Testis (tissue), 3 donors: ENCODE data around the gene SLC6A18. TPM values are rescaled to one million over a fixed set of nuclear protein-coding genes. Genes with fewer than 3 reads are reported as not detected.

Source experiments
- DNase-seq: peaks from one replicate; pipeline ENCODE4 v3.0.0-alpha.2; 2019
- H3K27ac ChIP-seq, 2 donors: fragments of 200-600 bp; sonication (generic); one replicate each; pipeline ENCODE4 v1.5.1; 2019
- H3K27me3 ChIP-seq: fragments of 200-600 bp; sonication (generic); one replicate; pipeline ENCODE4 v1.5.1; 2019
- H3K36me3 ChIP-seq: fragments of 200-600 bp; sonication (generic); one replicate; pipeline ENCODE4 v1.5.1; 2017; ENCODE audit warnings: low read depth; ENCODE audit errors: missing control alignments
- H3K4me1 ChIP-seq: fragments of 200-600 bp; sonication (generic); one replicate; pipeline ENCODE4 v1.5.1; 2019
- H3K4me3 ChIP-seq, 2 donors: fragments of 200-600 bp; sonication (generic); one replicate each; pipeline ENCODE4 v1.5.1; 2017 to 2019
- H3K9me3 ChIP-seq: fragments of 200-600 bp; sonication (generic); one replicate; pipeline ENCODE4 v1.5.1; 2017
- POLR2A ChIP-seq: fragments of 450-650 bp; IDR thresholded peaks from one replicate; pipeline ENCODE4 v1.6.1; 2017; ENCODE audit warnings: antibody characterized with exemption, mild to moderate bottlenecking, moderate library complexity
- WGBS, 2 donors: methylation state at CpG; one replicate each; pipeline ENCODE4 v1.1.5; 2018; 5-methylcytosine and 5-hydroxymethylcytosine counted together
- intact Hi-C: fragments of 100-400 bp; cut with DNase I; formaldehyde crosslinking; loops from one replicate; pipeline ENCODE4 v1.15.1; 2023; ENCODE audit warnings: low total_unique reads
- polyA plus RNA-seq: library from polyadenylated mRNA; stranded (reverse); fragments of 350-450 nt; fragmentation: Illumina TruSeq; extraction: RNeasy Lipid Tissue Mini Kit (QIAGEN cat#74804); gene quantifications from one replicate; pipeline ENCODE4 v1.2.3, GENCODE V29; 2014; ENCODE audit warnings: low read depth, low replicate concordance; ENCODE audit not compliant: insufficient read depth
- total RNA-seq, 2 donors: library from RNA; depleted of rRNA; stranded (reverse); fragments of >200 nt; gene quantifications; one replicate each; pipeline ENCODE4 v1.2.3, GENCODE V29; 2016
- TF ChIP-seq, protein P1 (sequence below), 3 experiments: fragments of 450-650 bp in 2 of 3; fragments of 200-600 bp in 1 of 3; sonication (generic) in 1 of 3; IDR thresholded peaks; one replicate each; pipeline ENCODE4 v1.5.1; 2016 to 2019; ENCODE audit warnings: antibody characterized with exemption in 3 of 3, mild to moderate bottlenecking in 2 of 3, moderate library complexity in 1 of 3

SLC6A18 gene
- total and polyA plus RNA-seq, 3 donors from 2014 or later = 0.24 TPM; not detected in 2

DNA sequence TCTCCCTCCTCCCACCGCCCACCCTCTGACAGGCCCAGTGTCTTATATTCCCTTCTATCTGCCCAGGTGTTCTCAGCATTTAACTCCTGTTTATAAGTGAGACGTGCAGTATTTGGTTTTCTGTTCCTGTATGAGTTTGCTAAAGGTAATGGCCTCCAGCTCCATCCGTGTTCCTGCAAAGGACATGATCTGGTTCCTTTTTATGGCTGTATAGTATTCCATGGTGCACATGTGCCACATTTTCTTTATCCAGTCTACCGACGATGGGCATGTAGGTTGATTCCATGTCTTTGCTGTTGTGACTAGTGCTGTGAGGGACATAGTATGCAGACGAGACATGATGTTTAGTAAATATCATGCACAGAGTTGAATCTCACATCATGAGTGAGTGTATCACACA lies 30.8 kb upstream of the SLC6A18 start:
- Histone ChIP-seq H3K4me3 (no peak overlapping the region), H3K36me3 (no peaks in the 10 kb centered on the region), H3K27me3 (no peaks in the 10 kb centered on the region), H3K4me1 (no peaks in the 10 kb centered on the region), H3K9me3 (no peaks in the 10 kb centered on the region), H3K27ac (no peak overlapping the region)
- TF ChIP-seq, protein P1, sequence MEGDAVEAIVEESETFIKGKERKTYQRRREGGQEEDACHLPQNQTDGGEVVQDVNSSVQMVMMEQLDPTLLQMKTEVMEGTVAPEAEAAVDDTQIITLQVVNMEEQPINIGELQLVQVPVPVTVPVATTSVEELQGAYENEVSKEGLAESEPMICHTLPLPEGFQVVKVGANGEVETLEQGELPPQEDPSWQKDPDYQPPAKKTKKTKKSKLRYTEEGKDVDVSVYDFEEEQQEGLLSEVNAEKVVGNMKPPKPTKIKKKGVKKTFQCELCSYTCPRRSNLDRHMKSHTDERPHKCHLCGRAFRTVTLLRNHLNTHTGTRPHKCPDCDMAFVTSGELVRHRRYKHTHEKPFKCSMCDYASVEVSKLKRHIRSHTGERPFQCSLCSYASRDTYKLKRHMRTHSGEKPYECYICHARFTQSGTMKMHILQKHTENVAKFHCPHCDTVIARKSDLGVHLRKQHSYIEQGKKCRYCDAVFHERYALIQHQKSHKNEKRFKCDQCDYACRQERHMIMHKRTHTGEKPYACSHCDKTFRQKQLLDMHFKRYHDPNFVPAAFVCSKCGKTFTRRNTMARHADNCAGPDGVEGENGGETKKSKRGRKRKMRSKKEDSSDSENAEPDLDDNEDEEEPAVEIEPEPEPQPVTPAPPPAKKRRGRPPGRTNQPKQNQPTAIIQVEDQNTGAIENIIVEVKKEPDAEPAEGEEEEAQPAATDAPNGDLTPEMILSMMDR (IDR thresholded peaks at IDR 0.05) = no peak
- no peak for TF ChIP-seq POLR2A
- DNase-seq = no peak
- intact Hi-C loops = no loop called here
- WGBS, 2 donors = 89 to 93% methylated on average over 6 of the region's 6 CpGs

DNA sequence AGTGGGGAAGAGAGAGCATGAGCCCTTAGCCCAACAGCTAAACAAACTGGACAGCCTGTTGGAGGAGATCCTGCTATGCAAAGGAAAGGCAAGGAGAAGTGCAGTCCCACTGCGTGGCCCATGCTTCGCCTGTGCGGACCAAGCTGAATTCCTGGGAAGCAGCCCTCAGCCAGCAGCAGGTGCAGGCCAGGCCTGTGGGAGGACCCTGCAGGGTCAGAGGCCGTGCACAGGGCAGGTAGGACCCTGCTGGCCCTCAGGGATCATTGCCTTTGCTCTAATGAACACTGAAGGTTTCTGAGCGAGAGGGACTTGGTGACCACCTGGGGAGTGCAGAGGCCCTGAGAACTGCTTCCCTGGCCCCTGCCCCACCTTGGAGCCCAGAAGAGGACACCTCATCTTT lies 29.7 kb upstream of the SLC6A18 start:
- H3K9me3 ChIP-seq = no peaks in the 10 kb centered on the region
- no peaks in the 10 kb centered on the region for H3K27me3 ChIP-seq
- no peak overlapping the region for H3K27ac ChIP-seq
- no peak for DNase-seq
- WGBS, 2 donors = 85 to 100% methylated on average over 1 to 5 of the region's 5 CpGs
- no peak overlapping the region for H3K4me3 ChIP-seq
- no peaks in the 10 kb centered on the region for H3K36me3 ChIP-seq
- intact Hi-C loops = no loop called here
- no peak for TF ChIP-seq POLR2A
- TF ChIP-seq, protein P1 (IDR thresholded peaks at IDR 0.05) = no peak
- H3K4me1 ChIP-seq = peaks cover 3% of the 10 kb centered on the region

DNA sequence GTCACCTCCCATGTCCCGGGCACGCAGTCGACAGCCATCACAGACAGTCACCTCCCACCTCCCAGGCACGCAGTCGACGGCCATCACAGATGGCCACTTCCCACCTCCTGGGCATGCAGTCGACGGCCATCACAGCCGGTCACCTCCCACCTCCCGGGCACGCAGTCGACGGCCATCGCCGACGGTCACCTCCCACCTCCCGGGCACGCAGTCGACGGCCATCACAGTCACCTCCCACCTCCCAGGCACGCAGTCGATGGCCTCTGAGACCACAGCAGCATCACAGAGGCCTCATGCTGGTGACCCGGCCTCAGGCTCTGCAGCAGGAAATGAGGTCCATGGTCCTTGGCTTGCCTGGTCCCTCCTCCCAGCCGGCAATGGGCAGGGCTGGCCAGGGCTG lies 29.3 kb upstream of the SLC6A18 start:
- H3K27me3 ChIP-seq = no peaks in the 10 kb centered on the region
- intact Hi-C loops = no loop called here
- TF ChIP-seq, protein P1 (IDR thresholded peaks at IDR 0.05) = no peak
- no peak for TF ChIP-seq POLR2A

DNA sequence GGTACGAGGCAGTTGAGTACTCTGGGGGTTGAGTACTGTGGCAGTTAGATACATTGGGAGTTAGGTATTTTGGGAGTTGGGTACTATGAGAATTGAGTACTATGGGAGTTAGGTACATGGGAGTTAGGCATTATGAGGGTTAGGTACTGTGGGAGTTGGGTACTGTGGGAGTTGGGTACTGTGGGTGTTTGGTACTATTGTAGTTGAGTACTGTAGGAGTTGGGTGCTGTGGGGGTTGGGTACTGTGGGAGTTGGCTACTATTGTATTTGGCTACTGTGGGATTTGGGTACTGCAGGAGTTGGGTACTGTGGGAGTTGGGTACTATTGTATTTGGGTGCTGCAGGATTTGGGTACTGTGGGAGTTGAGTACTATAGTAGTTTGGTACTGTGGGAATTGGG lies 28.6 kb upstream of the SLC6A18 start:
- Histone ChIP-seq H3K36me3 (no peaks in the 10 kb centered on the region), H3K27me3 (no peaks in the 10 kb centered on the region), H3K4me3 (no peak overlapping the region), H3K9me3 (no peaks in the 10 kb centered on the region), H3K4me1 (peaks cover 3% of the 10 kb centered on the region), H3K27ac (no peak overlapping the region)
- no peak for DNase-seq
- 85 to 86% methylated on average over 1 of the region's 1 CpG for WGBS, 2 donors
- intact Hi-C loops = no loop called here
- TF ChIP-seq, protein P1 (IDR thresholded peaks at IDR 0.05) = no peak
- no peak for TF ChIP-seq POLR2A

More for the DNA sequence above, 29.3 kb upstream of the SLC6A18 start:
- Histone ChIP-seq H3K27ac (no peak overlapping the region), H3K4me1 (peaks cover 3% of the 10 kb centered on the region), H3K9me3 (no peaks in the 10 kb centered on the region), H3K36me3 (no peaks in the 10 kb centered on the region), H3K4me3 (no peak overlapping the region)
- no peak for DNase-seq
- 82 to 88% methylated on average over 23 to 24 of the region's 24 CpGs for WGBS, 2 donors

DNA sequence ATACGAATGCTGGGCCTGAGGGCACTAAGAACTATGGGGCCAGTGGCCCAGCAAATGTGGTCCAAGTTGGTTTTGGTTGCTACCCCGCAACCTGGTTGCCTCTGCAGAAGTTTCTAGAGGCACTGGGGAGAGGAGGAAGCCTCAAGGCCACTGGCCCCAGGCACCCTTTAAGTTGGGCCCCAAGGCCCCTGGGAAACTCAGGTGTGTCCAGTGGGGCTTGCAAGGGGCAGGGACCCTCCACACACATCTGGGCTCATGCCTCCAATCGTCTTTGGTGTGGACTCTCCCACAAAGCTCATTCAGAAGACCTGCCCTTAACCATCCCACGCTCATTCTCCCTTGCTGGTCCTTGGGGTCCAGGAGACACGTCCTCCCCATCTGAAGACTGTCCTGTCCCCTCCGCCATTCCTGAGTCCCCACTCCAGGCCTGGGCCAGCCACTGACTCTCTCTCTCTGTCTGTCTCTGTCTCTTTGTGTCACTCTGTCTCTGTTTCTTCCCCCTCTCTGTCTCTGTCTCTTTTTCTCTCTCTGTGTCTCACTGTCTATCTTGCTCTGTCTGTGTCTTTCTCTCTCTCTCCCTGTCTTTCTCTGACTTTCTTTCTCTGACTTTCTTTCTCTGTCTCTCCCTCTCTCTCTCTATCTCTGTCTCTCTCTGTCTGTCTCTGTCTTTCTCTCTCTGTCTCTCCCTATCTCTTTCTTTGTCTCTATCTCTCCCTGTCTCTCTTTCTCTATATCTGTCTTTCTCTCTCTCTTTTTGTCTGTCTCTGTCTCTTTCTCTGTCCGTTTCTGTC lies 27.1 kb upstream of the SLC6A18 start:
- intact Hi-C loops = no loop called here
- no peak for DNase-seq
- peaks cover 3% of the 10 kb centered on the region for H3K4me1 ChIP-seq
- no peak overlapping the region for H3K4me3 ChIP-seq
- no peaks in the 10 kb centered on the region for H3K27me3 ChIP-seq
- H3K9me3 ChIP-seq = no peaks in the 10 kb centered on the region
- no peaks in the 10 kb centered on the region for H3K36me3 ChIP-seq
- H3K27ac ChIP-seq = no peak overlapping the region
- no peak for TF ChIP-seq POLR2A
- TF ChIP-seq, protein P1 (IDR thresholded peaks at IDR 0.05) = no peak
- WGBS, 2 donors = 91 to 95% methylated on average over 5 to 7 of the region's 7 CpGs
